Measurements from ENCODE around the gene SPATA6.

The SPATA6 gene

GRCh38 chr1:48333316-48333715, 138.7 kb downstream of the SPATA6 start:
- H3F3A ChIP-seq (ENCODE audit: low read depth), result no peaks in the 10 kb centered on the region
- peaks cover 8% of the 10 kb centered on the region; the same call in 1 of the 2 replicates for H3K9me3 ChIP-seq (ENCODE audit: insufficient read depth, low read depth, low read length)
- H4K20me1 ChIP-seq (ENCODE audit: insufficient read depth, low read length, poor library complexity, severe bottlenecking), result no peaks in the 10 kb centered on the region
- H3K27me3 ChIP-seq (ENCODE audit: insufficient read depth, low read length, poor library complexity, severe bottlenecking), result no peaks in the 10 kb centered on the region
- H2AFZ ChIP-seq (ENCODE audit: low read length), result no peak overlapping the region
- no peaks in the 10 kb centered on the region for H3K79me2 ChIP-seq (ENCODE audit: insufficient read depth, low read length)
- no peaks in the 10 kb centered on the region for H3K4me1 ChIP-seq (ENCODE audit: insufficient read depth, low read length, poor library complexity, severe bottlenecking)
- H3K4me3 ChIP-seq (ENCODE audit: low read length, poor library complexity, severe bottlenecking), result no peak overlapping the region
- no peaks in the 10 kb centered on the region for H3K36me3 ChIP-seq (ENCODE audit: insufficient read depth, low read length)
- no peaks in the 10 kb centered on the region for H3K9me2 ChIP-seq (replicated peaks; ENCODE audit: low read depth, low read length)
- H3K4me2 ChIP-seq (ENCODE audit: low read depth, low read length, poor library complexity, severe bottlenecking), result no peak overlapping the region
- TF ChIP-seq EZH2phosphoT487 (IDR thresholded peaks at IDR 0.05; ENCODE audit: borderline replicate concordance) (no peak), CTCF (conservative IDR thresholded peaks at IDR 0.05; ENCODE audit: low read length) (no peak)
- no peak overlapping the region for H3K9ac ChIP-seq (ENCODE audit: low read depth, low read length, poor library complexity, severe bottlenecking)

- Histone ChIP-seq H3K36me3 (ENCODE audit: insufficient read depth, low read length) (no peaks in the 10 kb centered on the region), H3K4me1 (ENCODE audit: insufficient read depth, low read length, poor library complexity, severe bottlenecking) (no peaks in the 10 kb centered on the region), H3K9me2 (replicated peaks; ENCODE audit: low read depth, low read length) (no peaks in the 10 kb centered on the region), H3K9ac (ENCODE audit: low read depth, low read length, poor library complexity, severe bottlenecking) (no peak overlapping the region), H4K20me1 (ENCODE audit: insufficient read depth, low read length, poor library complexity, severe bottlenecking) (no peaks in the 10 kb centered on the region), H3F3A (ENCODE audit: low read depth) (no peaks in the 10 kb centered on the region), H3K4me2 (ENCODE audit: low read depth, low read length, poor library complexity, severe bottlenecking) (no peak overlapping the region), H3K4me3 (ENCODE audit: low read length, poor library complexity, severe bottlenecking) (no peak overlapping the region), H3K79me2 (ENCODE audit: insufficient read depth, low read length) (no peaks in the 10 kb centered on the region), H2AFZ (ENCODE audit: low read length) (no peak overlapping the region), H3K9me3 (ENCODE audit: insufficient read depth, low read depth, low read length) (peaks cover 8% of the 10 kb centered on the region; the same call in 1 of the 2 replicates), H3K27me3 (ENCODE audit: insufficient read depth, low read length, poor library complexity, severe bottlenecking) (no peaks in the 10 kb centered on the region)
- TF ChIP-seq EZH2phosphoT487 (IDR thresholded peaks at IDR 0.05; ENCODE audit: borderline replicate concordance) (no peak), CTCF (conservative IDR thresholded peaks at IDR 0.05; ENCODE audit: low read length) (no peak)
Observed at GRCh38 chr1:48332115-48332514, 139.9 kb downstream of the SPATA6 start.

- H4K20me1 ChIP-seq (ENCODE audit: insufficient read depth, low read length, poor library complexity, severe bottlenecking), result no peaks in the 10 kb centered on the region
- H3K79me2 ChIP-seq (ENCODE audit: insufficient read depth, low read length), result no peaks in the 10 kb centered on the region
- H2AFZ ChIP-seq (ENCODE audit: low read length), result no peak overlapping the region
- TF ChIP-seq CTCF (conservative IDR thresholded peaks at IDR 0.05; ENCODE audit: low read length), result no peak
- TF ChIP-seq EZH2phosphoT487 (IDR thresholded peaks at IDR 0.05; ENCODE audit: borderline replicate concordance), result no peak
- no peaks in the 10 kb centered on the region for H3K4me1 ChIP-seq (ENCODE audit: insufficient read depth, low read length, poor library complexity, severe bottlenecking)
- H3K36me3 ChIP-seq (ENCODE audit: insufficient read depth, low read length), result no peaks in the 10 kb centered on the region
- no peak overlapping the region for H3K9ac ChIP-seq (ENCODE audit: low read depth, low read length, poor library complexity, severe bottlenecking)
- H3K9me2 ChIP-seq (replicated peaks; ENCODE audit: low read depth, low read length), result no peaks in the 10 kb centered on the region
- no peaks in the 10 kb centered on the region for H3F3A ChIP-seq (ENCODE audit: low read depth)
- no peak overlapping the region for H3K4me2 ChIP-seq (ENCODE audit: low read depth, low read length, poor library complexity, severe bottlenecking)
- peaks cover 8% of the 10 kb centered on the region; the same call in 1 of the 2 replicates for H3K9me3 ChIP-seq (ENCODE audit: insufficient read depth, low read depth, low read length)
- H3K27me3 ChIP-seq (ENCODE audit: insufficient read depth, low read length, poor library complexity, severe bottlenecking), result no peaks in the 10 kb centered on the region
- H3K4me3 ChIP-seq (ENCODE audit: low read length, poor library complexity, severe bottlenecking), result no peak overlapping the region
Observed at GRCh38 chr1:48329905-48330304, 142.1 kb downstream of the SPATA6 start.
